Embryonic facial prominence (tissue), 1 donor: ENCODE measurements around the gene GGN.
"Not testable (repeated sequence)": the region's sequence is repeated elsewhere in the genome, so short reads cannot be mapped to it uniquely, and the experiment has no call there.

Experiments
- DNase-seq: peaks from one replicate; pipeline ENCODE4 v3.0.0-alpha.2; 2016; ENCODE audit errors: extremely low spot score

Gene GGN

GRCh38 chr19:38411898-38412297 lies 24.1 kb upstream of the GGN start:
- not testable (repeated sequence) for DNase-seq

GRCh38 chr19:38411041-38411712 lies 23.3 kb upstream of the GGN start:
- DNase-seq, result no peak

GRCh38 chr19:38410407-38410806 lies 22.6 kb upstream of the GGN start:
- not testable (repeated sequence) for DNase-seq

GRCh38 chr19:38409631-38410133 lies 21.8 kb upstream of the GGN start:
- DNase-seq, result no peak

GRCh38 chr19:38405276-38405675 lies 17.4 kb upstream of the GGN start:
- DNase-seq, result no peak

GRCh38 chr19:38404858-38405257 lies 17.0 kb upstream of the GGN start:
- no peak for DNase-seq

GRCh38 chr19:38402967-38403674 lies 15.3 kb upstream of the GGN start, which contains the start of gene FAM98C:
TSS of gene FAM98C (plus strand) at chr19:38403093. CDS start at chr19:38403154, 61 bp downstream.
- DNase-seq, result peak; percentile 93

GRCh38 chr19:38402623-38402966 lies 14.8 kb upstream of the GGN start:
- DNase-seq, result no peak

- DNase-seq, result no peak
Observed at GRCh38 chr19:38401148-38401547, 13.3 kb upstream of the GGN start.

- DNase-seq, result no peak
Observed at GRCh38 chr19:38400361-38400760, 12.5 kb upstream of the GGN start.

- DNase-seq, result no peak
Observed at GRCh38 chr19:38399537-38399936, 11.7 kb upstream of the GGN start.

- no peak for DNase-seq
Observed at GRCh38 chr19:38399081-38399480, 11.2 kb upstream of the GGN start.

- no peak for DNase-seq
Observed at GRCh38 chr19:38395381-38396114, 7.7 kb upstream of the GGN start.

- DNase-seq, result no peak
Observed at GRCh38 chr19:38394488-38394887, 6.7 kb upstream of the GGN start.

- no peak for DNase-seq
Observed at GRCh38 chr19:38392707-38393308, 5.0 kb upstream of the GGN start.

GRCh38 chr19:38391911-38392464 lies 4.2 kb upstream of the GGN start:
- no peak for DNase-seq

GRCh38 chr19:38389957-38390924 lies 2.4 kb upstream of the GGN start:
- DNase-seq, result no peak

GRCh38 chr19:38389101-38389925 lies 1.5 kb upstream of the GGN start:
- DNase-seq, result no peak

GRCh38 chr19:38388349-38389100 lies 691 bp upstream of the GGN start, which contains the start of gene SPRED3:
TSS of gene SPRED3 (plus strand) at chr19:38388697. CDS start at chr19:38390303, 1,606 bp downstream.
- no peak for DNase-seq
